DOHH2 (cell line): ENCODE results near the gene TNFAIP8L3.

ENCODE experiments used
- H3F3A ChIP-seq: fragments of 200-600 bp; sonication (generic), shearing (Covaris generic); 2 replicates; pipeline ENCODE4 v1.6.0; 2016; ENCODE audit warnings: antibody characterized with exemption, mild to moderate bottlenecking; ENCODE audit not compliant: control insufficient read depth, insufficient read depth
- H3K27ac ChIP-seq: fragments of 200-600 bp; sonication (generic); 2 replicates; pipeline ENCODE4 v1.5.1; 2014; ENCODE audit warnings: low read depth, mild to moderate bottlenecking, low read length, moderate library complexity
- H3K27me3 ChIP-seq: fragments of 200-600 bp; sonication (generic); 2 replicates; pipeline ENCODE4 v1.6.1; 2014; ENCODE audit warnings: mild to moderate bottlenecking, low read length, mixed read lengths; ENCODE audit not compliant: control insufficient read depth
- H3K36me3 ChIP-seq: fragments of 200-600 bp; sonication (generic); 2 replicates; pipeline ENCODE4 v1.6.1; 2014; ENCODE audit warnings: mild to moderate bottlenecking, low read length, moderate library complexity, mixed read lengths; ENCODE audit not compliant: control insufficient read depth
- H3K4me1 ChIP-seq: fragments of 200-600 bp; sonication (generic); 2 replicates; pipeline ENCODE4 v1.6.1; 2014; ENCODE audit warnings: mild to moderate bottlenecking, low read length, mixed read lengths; ENCODE audit not compliant: control insufficient read depth
- H3K4me2 ChIP-seq: fragments of 200-600 bp; sonication (generic); 2 replicates; pipeline ENCODE4 v1.6.0; 2014; ENCODE audit warnings: mild to moderate bottlenecking, low read length, moderate library complexity
- H3K4me3 ChIP-seq: fragments of 200-600 bp; sonication (generic); 2 replicates; pipeline ENCODE4 v1.5.1; 2014; ENCODE audit warnings: mild to moderate bottlenecking, low read length, mixed read lengths
- H3K79me2 ChIP-seq: fragments of 200-600 bp; sonication (generic); 2 replicates; pipeline ENCODE4 v1.6.1; 2014; ENCODE audit warnings: mild to moderate bottlenecking, low read length, mixed read lengths; ENCODE audit not compliant: control insufficient read depth
- H3K9me2 ChIP-seq: fragments of 200-600 bp; sonication (generic); replicated peaks from 2 replicates; pipeline ENCODE4 v1.6.1; 2014; ENCODE audit warnings: mild to moderate bottlenecking, low read length, mixed read lengths; ENCODE audit not compliant: control insufficient read depth
- H3K9me3 ChIP-seq: fragments of 200-600 bp; sonication (generic); 2 replicates; pipeline ENCODE4 v1.6.1; 2014; ENCODE audit warnings: antibody characterized with exemption, low read length, mixed read lengths; ENCODE audit not compliant: control insufficient read depth, insufficient read depth
- H4K20me1 ChIP-seq: fragments of 200-600 bp; sonication (generic); 2 replicates; pipeline ENCODE4 v1.6.0; 2014; ENCODE audit warnings: low read depth, mild to moderate bottlenecking, antibody characterized with exemption, low read length, moderate library complexity; ENCODE audit not compliant: control insufficient read depth, insufficient read depth
- EZH2phosphoT487 ChIP-seq: fragments of 200-600 bp; sonication (generic); IDR thresholded peaks from 2 replicates; pipeline ENCODE4 v1.6.1; 2017; ENCODE audit warnings: borderline replicate concordance, mild to moderate bottlenecking, antibody characterized with exemption, low read length, moderate library complexity, mixed read lengths
- TF ChIP-seq, protein P1 (sequence below): fragments of 200-600 bp; sonication (generic); IDR thresholded peaks from one replicate; pipeline ENCODE4 v1.5.1; 2014; ENCODE audit warnings: antibody characterized with exemption, mild to moderate bottlenecking, low read depth, low read length; ENCODE audit not compliant: poor library complexity, severe bottlenecking

The TNFAIP8L3 gene

DNA sequence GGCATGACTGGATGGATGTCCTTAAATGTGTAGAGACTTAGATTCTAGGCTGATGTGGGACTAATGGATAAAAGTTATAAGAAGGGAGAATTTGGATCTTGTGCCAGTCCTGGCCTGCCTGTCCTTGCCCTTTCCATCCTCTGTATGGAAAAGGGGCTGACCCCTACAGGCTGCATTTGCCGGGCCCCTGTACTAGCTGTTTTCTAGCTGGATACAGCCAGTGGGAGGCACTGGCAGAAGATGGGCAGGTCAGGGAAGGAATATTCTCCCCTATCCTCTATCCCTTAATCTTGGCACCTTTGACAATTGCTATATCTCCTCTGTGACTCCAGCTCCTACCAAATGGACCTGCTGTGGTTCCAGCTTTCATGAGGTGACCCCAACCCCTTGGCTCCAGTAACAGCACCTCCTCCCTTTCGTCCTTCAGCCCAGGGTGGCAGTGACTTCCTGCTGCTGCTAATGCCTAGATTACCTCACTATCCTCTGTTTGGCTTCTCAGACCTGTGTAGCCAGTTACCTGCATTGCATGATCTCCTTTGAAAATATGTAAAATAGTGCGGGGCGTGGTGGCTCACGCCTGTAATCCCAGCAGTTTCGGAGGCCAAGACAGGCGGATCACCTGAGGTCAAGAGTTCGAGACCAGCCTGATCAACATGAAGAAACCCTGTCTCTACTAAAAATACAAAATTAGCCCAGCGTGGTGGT, 6.2 kb upstream of the TNFAIP8L3 start:
- Histone ChIP-seq H3K9me3 (no peaks in the 10 kb centered on the region), H3K4me3 (no peak overlapping the region), H3K9me2 (no peaks in the 10 kb centered on the region), H3K36me3 (no peaks in the 10 kb centered on the region), H3K4me1 (no peaks in the 10 kb centered on the region), H3K4me2 (no peak overlapping the region), H3K27me3 (peaks cover 25% of the 10 kb centered on the region), H4K20me1 (no peaks in the 10 kb centered on the region), H3K27ac (no peak overlapping the region), H3K79me2 (no peaks in the 10 kb centered on the region), H3F3A (no peaks in the 10 kb centered on the region)
- TF ChIP-seq, protein P1, sequence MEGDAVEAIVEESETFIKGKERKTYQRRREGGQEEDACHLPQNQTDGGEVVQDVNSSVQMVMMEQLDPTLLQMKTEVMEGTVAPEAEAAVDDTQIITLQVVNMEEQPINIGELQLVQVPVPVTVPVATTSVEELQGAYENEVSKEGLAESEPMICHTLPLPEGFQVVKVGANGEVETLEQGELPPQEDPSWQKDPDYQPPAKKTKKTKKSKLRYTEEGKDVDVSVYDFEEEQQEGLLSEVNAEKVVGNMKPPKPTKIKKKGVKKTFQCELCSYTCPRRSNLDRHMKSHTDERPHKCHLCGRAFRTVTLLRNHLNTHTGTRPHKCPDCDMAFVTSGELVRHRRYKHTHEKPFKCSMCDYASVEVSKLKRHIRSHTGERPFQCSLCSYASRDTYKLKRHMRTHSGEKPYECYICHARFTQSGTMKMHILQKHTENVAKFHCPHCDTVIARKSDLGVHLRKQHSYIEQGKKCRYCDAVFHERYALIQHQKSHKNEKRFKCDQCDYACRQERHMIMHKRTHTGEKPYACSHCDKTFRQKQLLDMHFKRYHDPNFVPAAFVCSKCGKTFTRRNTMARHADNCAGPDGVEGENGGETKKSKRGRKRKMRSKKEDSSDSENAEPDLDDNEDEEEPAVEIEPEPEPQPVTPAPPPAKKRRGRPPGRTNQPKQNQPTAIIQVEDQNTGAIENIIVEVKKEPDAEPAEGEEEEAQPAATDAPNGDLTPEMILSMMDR: no peak
- no peak for TF ChIP-seq EZH2phosphoT487

DNA sequence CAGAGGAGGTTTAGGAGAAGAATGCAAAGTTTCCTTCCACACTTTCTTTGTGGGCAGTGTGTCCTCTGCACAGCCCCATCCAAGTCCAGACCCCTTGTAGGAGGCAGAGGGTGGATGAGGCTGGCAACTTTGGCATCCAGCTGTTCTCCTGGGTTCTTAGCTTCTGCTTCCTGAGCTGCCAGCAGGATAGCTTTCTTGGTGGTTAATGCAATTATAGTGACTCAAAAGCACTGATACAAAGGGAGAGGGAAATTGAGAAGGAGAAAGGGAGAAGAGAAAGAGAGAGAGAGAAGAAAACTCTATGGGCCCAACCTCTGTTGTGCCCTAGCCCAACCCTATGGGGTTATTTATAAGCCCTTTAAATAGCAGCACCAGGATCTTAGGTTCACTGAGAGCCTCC, 4.5 kb upstream of the TNFAIP8L3 start:
- no peak overlapping the region for H3K4me3 ChIP-seq
- H3F3A ChIP-seq: no peaks in the 10 kb centered on the region
- no peak overlapping the region for H3K4me2 ChIP-seq
- H3K9me2 ChIP-seq: no peaks in the 10 kb centered on the region
- H3K27ac ChIP-seq: no peak overlapping the region
- H3K36me3 ChIP-seq: no peaks in the 10 kb centered on the region
- no peaks in the 10 kb centered on the region for H3K9me3 ChIP-seq
- peaks cover 40% of the 10 kb centered on the region for H3K27me3 ChIP-seq
- H3K4me1 ChIP-seq: no peaks in the 10 kb centered on the region
- H3K79me2 ChIP-seq: no peaks in the 10 kb centered on the region
- TF ChIP-seq, protein P1: no peak
- TF ChIP-seq EZH2phosphoT487: no peak
- no peaks in the 10 kb centered on the region for H4K20me1 ChIP-seq

DNA sequence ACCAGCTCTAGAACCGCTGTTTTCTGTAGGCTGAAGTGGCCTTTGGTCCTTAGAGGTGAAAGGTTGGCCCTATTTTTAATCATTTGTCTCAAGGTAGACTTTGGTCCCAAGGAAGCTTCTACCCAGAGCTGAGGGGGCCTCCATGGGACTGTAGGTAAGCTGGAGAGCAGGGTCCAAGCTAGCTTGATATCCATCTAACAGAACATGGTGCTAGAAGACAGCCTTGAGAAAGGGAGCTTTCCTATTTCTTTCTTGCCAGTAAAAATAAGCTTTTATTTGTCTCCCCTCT, 3.6 kb upstream of the TNFAIP8L3 start:
- Histone ChIP-seq H3K9me2 (no peaks in the 10 kb centered on the region), H3K9me3 (no peaks in the 10 kb centered on the region), H3F3A (no peaks in the 10 kb centered on the region), H3K36me3 (no peaks in the 10 kb centered on the region), H3K27me3 (peaks cover 47% of the 10 kb centered on the region), H4K20me1 (no peaks in the 10 kb centered on the region), H3K4me2 (no peak overlapping the region), H3K79me2 (no peaks in the 10 kb centered on the region), H3K4me1 (no peaks in the 10 kb centered on the region), H3K4me3 (no peak overlapping the region), H3K27ac (no peak overlapping the region)
- no peak for TF ChIP-seq EZH2phosphoT487
- TF ChIP-seq, protein P1: no peak
